ENCODE results near the gene RPS15.

RPS15 gene

DNA sequence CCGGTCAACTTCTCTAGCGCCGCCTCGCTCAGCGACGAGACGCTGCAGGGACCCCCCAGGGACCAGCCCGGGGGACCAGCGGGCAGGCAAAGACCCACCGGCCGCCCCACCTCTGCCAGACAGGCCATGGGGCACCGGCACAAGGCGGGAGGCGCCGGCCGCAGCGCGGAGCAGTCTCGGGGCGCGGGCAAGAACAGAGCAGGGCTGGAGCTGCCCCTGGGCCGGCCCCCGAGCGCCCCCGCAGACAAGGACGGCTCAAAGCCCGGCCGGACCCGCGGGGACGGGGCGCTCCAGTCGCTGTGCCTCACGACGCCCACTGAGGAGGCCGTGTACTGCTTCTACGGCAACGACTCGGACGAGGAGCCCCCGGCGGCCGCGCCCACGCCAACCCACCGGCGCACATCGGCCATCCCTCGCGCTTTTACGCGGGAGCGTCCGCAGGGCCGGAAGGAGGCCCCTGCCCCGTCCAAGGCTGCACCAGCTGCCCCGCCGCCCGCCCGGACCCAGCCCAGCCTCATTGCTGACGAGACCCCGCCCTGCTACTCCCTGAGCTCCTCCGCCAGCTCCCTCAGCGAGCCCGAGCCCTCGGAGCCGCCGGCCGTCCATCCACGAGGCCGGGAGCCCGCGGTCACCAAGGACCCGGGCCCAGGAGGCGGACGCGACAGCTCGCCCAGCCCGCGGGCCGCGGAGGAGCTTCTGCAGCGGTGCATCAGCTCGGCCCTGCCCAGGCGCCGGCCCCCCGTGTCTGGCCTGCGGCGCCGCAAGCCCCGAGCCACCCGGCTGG is 29.5 kb downstream of the RPS15 start:
- H3K27me3 Mint-ChIP-seq = peaks cover 12 to 18% of the 10 kb centered on the region in 2 donors
- DNase-seq = no peak
- peaks cover 1 to 2% of the 10 kb centered on the region in 2 donors for H3K36me3 Mint-ChIP-seq
- H3K4me3 Mint-ChIP-seq = peak overlapping the region in 1 of 2 donors; percentile 56
- no peak for ATAC-seq (replicated peaks)
- H3K4me1 Mint-ChIP-seq = peaks cover 14 to 33% of the 10 kb centered on the region in 2 donors
- H3K27ac Mint-ChIP-seq = no peak overlapping the region
- no peaks in the 10 kb centered on the region for H3K9me3 Mint-ChIP-seq

DNA sequence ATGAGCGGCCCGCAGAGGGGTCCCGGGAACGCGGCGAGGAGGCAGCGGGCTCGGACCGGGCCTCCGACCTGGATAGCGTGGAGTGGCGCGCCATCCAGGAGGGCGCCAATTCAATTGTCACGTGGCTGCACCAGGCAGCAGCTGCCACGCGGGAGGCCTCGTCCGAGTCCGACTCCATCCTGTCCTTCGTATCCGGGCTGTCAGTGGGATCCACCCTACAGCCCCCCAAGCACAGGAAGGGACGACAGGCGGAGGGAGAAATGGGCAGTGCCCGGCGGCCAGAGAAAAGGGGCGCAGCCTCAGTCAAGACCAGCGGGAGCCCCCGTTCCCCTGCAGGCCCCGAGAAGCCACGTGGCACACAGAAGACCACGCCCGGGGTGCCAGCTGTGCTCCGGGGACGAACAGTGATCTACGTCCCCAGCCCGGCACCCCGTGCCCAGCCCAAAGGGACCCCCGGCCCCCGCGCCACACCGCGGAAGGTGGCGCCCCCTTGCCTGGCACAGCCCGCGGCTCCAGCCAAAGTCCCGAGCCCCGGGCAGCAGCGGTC is 30.2 kb downstream of the RPS15 start:
- ATAC-seq (replicated peaks) (no peak), DNase-seq (no peak)
- Mint-ChIP-seq H3K4me3 (peak overlapping the region; percentile 44 to 56), H3K36me3 (peaks cover 4 to 5% of the 10 kb centered on the region in 2 donors), H3K9me3 (no peaks in the 10 kb centered on the region), H3K4me1 (peaks cover 17 to 36% of the 10 kb centered on the region in 2 donors), H3K27ac (no peak overlapping the region), H3K27me3 (peaks cover 12 to 18% of the 10 kb centered on the region in 2 donors)

DNA sequence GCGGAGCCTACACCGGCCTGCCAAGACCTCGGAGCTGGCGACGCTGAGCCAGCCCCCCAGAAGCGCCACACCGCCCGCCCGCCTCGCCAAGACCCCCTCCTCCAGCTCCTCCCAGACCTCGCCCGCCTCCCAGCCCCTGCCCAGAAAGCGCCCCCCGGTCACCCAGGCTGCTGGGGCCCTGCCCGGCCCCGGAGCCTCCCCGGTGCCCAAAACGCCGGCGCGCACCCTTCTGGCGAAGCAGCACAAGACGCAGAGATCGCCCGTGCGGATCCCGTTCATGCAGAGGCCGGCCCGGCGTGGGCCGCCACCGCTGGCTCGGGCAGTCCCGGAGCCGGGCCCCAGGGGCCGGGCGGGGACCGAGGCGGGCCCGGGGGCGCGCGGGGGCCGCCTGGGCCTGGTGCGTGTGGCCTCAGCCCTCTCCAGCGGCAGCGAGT is 30.6 kb downstream of the RPS15 start:
- H3K27ac Mint-ChIP-seq = no peak overlapping the region
- DNase-seq = no peak
- peaks cover 19 to 40% of the 10 kb centered on the region in 2 donors for H3K4me1 Mint-ChIP-seq
- peak; percentile 17 to 21 for ATAC-seq (replicated peaks)
- H3K9me3 Mint-ChIP-seq = no peaks in the 10 kb centered on the region
- H3K27me3 Mint-ChIP-seq = peaks cover 12 to 18% of the 10 kb centered on the region in 2 donors
- H3K36me3 Mint-ChIP-seq = peaks cover 6 to 8% of the 10 kb centered on the region in 2 donors
- peak overlapping the region in 1 of 2 donors; percentile 48 for H3K4me3 Mint-ChIP-seq

DNA sequence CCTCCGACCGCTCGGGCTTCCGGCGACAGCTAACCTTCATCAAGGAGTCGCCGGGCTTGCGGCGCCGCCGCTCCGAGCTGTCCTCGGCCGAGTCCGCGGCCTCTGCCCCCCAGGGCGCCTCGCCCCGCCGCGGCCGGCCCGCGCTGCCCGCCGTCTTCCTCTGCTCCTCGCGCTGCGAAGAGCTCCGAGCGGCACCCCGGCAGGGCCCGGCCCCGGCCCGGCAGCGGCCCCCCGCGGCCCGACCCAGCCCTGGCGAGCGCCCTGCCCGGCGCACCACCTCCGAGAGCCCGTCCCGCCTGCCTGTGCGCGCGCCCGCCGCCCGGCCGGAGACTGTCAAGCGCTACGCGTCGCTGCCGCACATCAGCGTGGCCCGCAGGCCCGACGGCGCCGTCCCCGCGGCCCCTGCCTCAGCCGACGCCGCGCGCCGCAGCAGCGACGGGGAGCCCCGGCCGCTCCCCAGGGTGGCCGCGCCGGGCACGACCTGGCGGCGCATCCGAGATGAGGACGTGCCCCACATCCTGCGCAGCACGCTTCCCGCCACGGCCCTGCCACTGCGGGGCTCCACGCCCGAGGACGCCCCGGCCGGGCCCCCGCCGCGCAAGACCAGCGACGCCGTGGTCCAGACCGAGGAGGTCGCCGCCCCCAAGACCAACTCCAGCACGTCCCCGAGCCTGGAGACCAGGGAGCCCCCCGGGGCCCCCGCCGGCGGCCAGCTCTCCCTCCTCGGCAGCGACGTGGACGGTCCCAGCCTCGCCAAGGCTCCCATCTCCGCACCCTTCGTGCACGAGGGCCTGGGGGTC is 31.3 kb downstream of the RPS15 start:
- no peaks in the 10 kb centered on the region for H3K9me3 Mint-ChIP-seq
- peak overlapping the region in 1 of 2 donors; percentile 79 for H3K4me3 Mint-ChIP-seq
- peaks cover 9 to 14% of the 10 kb centered on the region in 2 donors for H3K36me3 Mint-ChIP-seq
- ATAC-seq (replicated peaks) (peak; percentile 17 to 28), DNase-seq (no peak)
- peaks cover 12 to 18% of the 10 kb centered on the region in 2 donors for H3K27me3 Mint-ChIP-seq
- no peak overlapping the region for H3K27ac Mint-ChIP-seq
- peaks cover 19 to 40% of the 10 kb centered on the region in 2 donors for H3K4me1 Mint-ChIP-seq

DNA sequence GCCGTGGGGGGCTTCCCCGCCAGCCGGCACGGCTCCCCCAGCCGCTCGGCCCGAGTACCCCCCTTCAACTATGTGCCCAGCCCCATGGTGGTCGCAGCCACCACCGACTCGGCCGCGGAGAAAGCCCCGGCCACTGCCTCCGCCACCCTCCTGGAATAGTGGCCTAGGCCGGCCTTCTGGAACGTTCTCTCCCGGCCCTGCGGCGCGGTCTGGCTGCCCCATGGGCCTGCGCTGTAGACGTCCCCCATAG is 31.8 kb downstream of the RPS15 start:
- H3K4me1 Mint-ChIP-seq = peaks cover 19 to 40% of the 10 kb centered on the region in 2 donors
- H3K27me3 Mint-ChIP-seq = peaks cover 12 to 18% of the 10 kb centered on the region in 2 donors
- no peak for DNase-seq
- ATAC-seq (replicated peaks) = peak in 1 of 2 donors; percentile 0
- H3K9me3 Mint-ChIP-seq = no peaks in the 10 kb centered on the region
- H3K36me3 Mint-ChIP-seq = peaks cover 11 to 16% of the 10 kb centered on the region in 2 donors
- H3K27ac Mint-ChIP-seq = peak overlapping the region; percentile 87
- H3K4me3 Mint-ChIP-seq = peak overlapping the region; percentile 79 to 83

DNA sequence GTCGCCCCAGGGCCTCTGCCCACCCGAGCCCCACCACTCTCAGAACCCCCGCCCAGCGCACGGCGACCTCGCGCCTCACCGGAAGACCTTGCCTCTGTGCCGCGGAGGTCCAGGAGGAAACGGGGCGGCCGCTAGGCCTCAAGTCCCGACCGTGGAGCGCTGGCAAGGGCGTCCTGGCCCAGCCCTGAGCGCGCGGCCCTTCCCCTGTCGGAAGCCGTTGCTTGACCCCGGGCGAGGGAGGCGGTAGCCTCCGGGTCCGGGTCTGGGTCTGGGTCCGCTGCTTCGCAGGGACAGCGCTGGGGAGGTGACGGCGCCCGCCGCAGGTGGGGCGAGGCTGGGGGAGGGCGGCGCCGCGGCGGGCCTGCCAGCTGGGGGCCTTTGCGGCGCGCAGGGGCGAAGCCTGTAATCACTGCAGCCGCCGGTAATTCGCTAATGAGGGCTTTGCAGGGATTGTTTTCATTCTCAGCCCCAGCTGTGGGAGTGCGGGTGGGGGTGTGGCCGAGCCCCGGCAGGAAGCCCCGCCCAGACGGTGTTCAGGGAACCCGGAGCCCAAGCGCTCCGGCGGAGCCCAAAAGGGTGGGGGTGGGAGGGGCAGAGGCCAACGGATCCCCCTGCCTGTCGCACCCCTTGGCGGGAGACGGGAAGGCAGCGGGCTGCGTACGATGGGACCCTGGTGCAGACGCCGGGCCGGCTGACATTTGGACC is 32.3 kb downstream of the RPS15 start:
- Mint-ChIP-seq H3K27ac (peak overlapping the region; percentile 87), H3K4me1 (peaks cover 19 to 40% of the 10 kb centered on the region in 2 donors), H3K4me3 (peak overlapping the region; percentile 79 to 83), H3K27me3 (peaks cover 12 to 18% of the 10 kb centered on the region in 2 donors), H3K36me3 (peaks cover 15 to 16% of the 10 kb centered on the region in 2 donors), H3K9me3 (no peaks in the 10 kb centered on the region)
- ATAC-seq (replicated peaks) (peak; percentile 54 to 66), DNase-seq (no peak)

DNA sequence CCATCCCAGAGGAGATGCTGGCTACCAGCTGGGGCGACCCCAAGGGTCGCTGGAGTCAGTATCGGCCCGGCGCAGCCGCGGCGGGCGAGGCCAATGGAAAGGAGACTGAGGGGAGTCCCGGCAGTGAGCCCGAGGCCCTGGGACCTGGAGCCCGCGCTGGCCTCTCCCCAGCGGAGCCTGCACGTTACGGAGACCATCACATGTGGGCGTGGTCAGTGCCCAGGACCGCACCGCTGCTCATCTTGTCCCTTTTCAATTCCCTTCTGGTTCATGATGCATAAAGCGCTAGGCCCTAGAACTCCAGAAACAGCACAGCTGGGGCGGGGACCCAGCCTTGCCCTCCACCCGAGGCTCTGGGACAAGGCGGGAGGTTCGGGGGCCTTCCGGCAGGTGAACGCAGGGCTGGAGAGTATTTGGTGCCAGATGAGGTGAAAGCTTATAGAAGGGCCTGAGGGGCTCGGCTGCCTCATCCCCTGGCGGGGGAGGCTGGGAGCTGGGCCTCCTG is 32.9 kb downstream of the RPS15 start:
- DNase-seq (no peak), ATAC-seq (replicated peaks) (peak; percentile 56 to 57)

DNA sequence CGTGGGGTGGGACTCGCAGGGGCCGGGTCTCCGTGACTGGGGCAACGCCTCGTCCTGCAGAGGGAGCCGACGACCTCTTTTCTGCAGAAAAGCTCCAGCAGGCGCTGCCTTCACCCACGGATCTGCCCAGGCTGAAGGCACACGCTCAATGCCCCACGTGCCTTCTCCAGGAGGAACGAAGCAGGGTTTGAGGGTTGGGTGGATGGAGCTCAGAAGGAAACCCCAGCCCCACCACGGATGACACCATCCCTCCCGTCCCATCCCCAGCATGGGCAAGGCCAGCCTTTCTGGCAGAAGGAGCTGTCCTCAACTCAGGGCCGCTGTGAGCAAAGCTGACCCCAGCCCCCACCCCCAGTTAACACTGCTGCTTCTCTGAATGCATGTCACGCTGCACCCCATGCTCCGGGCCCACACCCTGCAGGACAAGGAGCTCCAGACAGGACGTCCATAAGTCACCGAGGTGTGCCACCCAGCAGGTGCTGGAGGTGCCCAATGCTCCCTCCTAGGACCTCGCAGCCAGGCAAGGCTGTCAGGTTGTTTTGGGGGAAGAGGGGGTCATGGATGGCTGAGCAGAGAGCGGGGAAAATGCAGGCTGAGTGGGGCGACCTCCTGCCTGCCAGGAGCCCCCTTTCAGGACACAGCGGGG is 33.4 kb downstream of the RPS15 start:
- DNase-seq = no peak

More for the DNA sequence above, 32.9 kb downstream of the RPS15 start:
- Mint-ChIP-seq H3K9me3 (no peaks in the 10 kb centered on the region), H3K27me3 (peaks cover 12 to 18% of the 10 kb centered on the region in 2 donors), H3K4me1 (peaks cover 19 to 40% of the 10 kb centered on the region in 2 donors), H3K36me3 (peaks cover 18% of the 10 kb centered on the region in 2 donors), H3K27ac (peak overlapping the region; percentile 67), H3K4me3 (peak overlapping the region; percentile 66 to 79)

DNA sequence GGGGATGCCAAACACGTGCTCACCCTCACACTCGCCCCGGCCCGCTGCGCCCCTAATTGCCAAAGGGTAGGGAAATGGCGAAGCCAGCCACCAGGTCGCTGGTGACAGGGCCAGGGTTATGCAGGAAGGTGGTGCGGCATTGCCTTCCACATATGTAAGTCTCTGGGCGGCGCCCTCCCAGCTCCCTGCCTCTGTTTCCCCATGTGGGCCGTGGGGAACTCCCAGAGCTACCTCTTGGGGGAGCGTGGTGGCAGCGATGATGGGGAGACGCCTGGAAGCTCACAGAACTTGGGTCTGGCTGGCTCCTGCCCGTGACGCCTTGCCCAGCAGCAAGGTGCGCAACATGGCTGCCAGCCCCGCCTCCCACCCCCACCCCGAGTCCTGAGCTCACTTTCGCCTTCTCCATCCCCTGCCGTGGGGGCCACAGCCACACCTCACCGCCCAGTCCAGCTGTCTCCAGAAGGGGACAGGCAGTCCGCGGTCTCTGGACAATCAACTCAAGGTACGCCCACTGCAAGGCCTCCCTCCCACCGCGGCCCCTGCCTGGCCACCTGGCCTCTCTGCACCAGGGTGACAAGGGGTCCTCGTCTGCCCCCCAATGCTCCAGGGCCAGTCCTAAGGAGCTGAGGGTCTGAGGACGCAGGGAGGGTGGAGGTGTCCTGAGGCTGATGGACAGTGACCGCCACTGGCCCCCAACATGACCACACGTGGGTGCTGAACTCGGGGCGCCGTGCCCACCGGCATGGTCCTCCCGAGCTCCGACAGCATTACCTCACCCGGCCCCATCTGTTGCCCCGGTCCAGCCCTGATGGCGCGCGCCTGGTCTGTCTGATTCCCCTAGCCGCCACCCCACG is 34.3 kb downstream of the RPS15 start:
- Mint-ChIP-seq H3K4me1 (peaks cover 19 to 45% of the 10 kb centered on the region in 2 donors), H3K27ac (no peak overlapping the region), H3K9me3 (no peaks in the 10 kb centered on the region), H3K27me3 (peaks cover 12% of the 10 kb centered on the region in 2 donors), H3K4me3 (no peak overlapping the region), H3K36me3 (peaks cover 19 to 30% of the 10 kb centered on the region in 2 donors)
- no peak for ATAC-seq (replicated peaks)
- DNase-seq = no peak

More for the DNA sequence above, 33.4 kb downstream of the RPS15 start:
- Mint-ChIP-seq H3K4me1 (peaks cover 18 to 43% of the 10 kb centered on the region in 2 donors), H3K4me3 (peak overlapping the region in 1 of 2 donors; percentile 79), H3K36me3 (peaks cover 18 to 24% of the 10 kb centered on the region in 2 donors), H3K9me3 (no peaks in the 10 kb centered on the region), H3K27me3 (peaks cover 12 to 16% of the 10 kb centered on the region in 2 donors), H3K27ac (no peak overlapping the region)
- peak; percentile 3 to 22 for ATAC-seq (replicated peaks)

DNA sequence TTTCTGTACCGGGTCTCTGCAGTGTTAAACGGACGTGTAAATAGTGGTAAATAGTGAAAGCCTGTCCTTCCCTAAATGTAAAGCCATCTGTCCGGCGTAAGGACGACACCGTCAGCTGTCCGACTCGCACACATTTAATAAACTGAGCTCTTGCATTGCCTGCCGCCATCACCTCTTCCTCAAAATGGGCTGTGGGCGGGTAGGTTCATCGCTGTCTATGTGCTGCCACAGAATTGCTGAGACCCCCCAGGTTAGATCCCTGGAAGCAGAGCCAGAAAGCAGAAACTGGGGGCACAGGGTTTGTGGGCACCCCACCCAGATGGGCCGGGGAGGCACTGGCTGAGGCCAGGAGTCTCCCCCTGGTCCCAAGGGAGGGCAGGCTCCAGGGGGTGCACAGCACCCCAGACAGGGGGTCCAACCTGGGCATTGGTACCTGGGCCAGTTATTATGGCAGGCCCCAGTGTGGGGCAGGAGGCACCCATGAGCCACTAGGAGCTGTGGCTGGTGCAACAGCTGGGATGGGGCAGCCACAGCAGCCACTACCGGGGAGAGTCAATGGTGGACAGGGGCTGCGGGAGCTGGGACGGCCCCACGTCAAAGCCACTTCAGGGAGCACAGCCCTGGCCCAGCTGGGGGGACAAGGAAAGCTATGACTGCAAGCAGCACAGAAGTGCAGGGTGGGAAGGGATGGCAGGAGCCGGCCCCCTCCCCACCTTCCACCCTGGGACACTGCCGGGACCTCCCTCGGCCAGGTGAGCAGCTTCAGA is 35.1 kb downstream of the RPS15 start:
- no peak for ATAC-seq (replicated peaks)
- no peak overlapping the region for H3K4me3 Mint-ChIP-seq

DNA sequence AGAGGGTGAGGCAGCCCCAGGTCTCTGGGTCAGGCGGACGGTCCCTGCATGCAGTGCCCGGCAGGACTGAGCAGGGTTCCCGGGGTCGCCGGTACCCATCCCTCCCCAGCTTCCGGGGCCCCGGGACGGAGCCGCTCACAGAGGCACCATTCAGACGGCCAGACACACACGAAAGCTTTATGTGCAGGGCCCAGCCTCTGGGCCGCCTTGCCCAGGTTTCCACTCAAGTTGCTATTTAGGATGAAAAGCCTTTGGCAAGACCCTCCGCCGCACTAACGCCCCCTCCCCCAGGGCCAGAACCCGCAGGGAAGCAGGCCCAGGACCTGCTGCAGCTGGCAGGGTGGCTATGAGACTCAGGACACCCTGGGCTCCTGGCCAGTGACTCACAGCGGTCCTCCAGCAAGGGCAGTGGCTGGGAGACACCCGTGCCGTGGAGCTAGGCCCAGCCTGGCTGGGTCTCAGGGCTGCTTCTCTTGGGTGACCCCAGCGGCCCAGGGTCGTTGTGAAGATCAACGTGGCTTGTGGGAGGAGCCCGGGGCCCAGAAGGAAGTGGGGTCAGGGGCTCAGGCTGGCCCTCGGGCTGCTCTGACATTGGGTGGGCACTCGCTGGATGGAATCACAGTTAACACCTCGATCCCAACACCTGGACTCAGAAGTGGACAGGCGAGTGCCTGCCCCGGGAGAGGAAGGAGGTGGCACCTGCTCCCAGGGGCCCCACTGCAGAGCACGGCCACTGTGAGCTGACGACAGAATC is 36.0 kb downstream of the RPS15 start:
- H3K4me3 Mint-ChIP-seq = no peak overlapping the region
- H3K36me3 Mint-ChIP-seq = peaks cover 25 to 35% of the 10 kb centered on the region in 2 donors
- no peak for ATAC-seq (replicated peaks)
- no peak overlapping the region for H3K27ac Mint-ChIP-seq
- no peaks in the 10 kb centered on the region for H3K9me3 Mint-ChIP-seq
- peaks cover 26 to 60% of the 10 kb centered on the region in 2 donors for H3K4me1 Mint-ChIP-seq
- no peak for DNase-seq
- H3K27me3 Mint-ChIP-seq = peaks cover 12% of the 10 kb centered on the region in 2 donors

More for the DNA sequence above, 35.1 kb downstream of the RPS15 start:
- Mint-ChIP-seq H3K36me3 (peaks cover 20 to 31% of the 10 kb centered on the region in 2 donors), H3K4me1 (peaks cover 22 to 53% of the 10 kb centered on the region in 2 donors), H3K9me3 (no peaks in the 10 kb centered on the region), H3K27me3 (peaks cover 12% of the 10 kb centered on the region in 2 donors), H3K27ac (peak overlapping the region; percentile 14)
- DNase-seq = no peak

Measured in stimulated activated naive B cell treated with anti-CD40 and anti-IgM and Interleukin-4, amounts not matched to agents 10 μg/mL and 1 μg/mL and 100 μg/mL, for 72 hours (primary cell).